ENCODE measurements around the gene SELPLG.

- no peak for TF ChIP-seq POLR2A (IDR thresholded peaks at IDR 0.05; ENCODE audit: low read length)
- TF ChIP-seq GATA1 (IDR thresholded peaks at IDR 0.05; ENCODE audit: low read depth, low read length) = no peak
Measured at GRCh38 chr12:108615918-108616317, 17.8 kb downstream of the SELPLG start.

Data from erythroblast (primary cell).